BLaER1 treated with 17β-estradiol and CSF1 and Interleukin-3, amounts not matched to agents 10 nM and 100 nM (cell line): Measurements from ENCODE around the gene ESRRG.
A peak's percentile ranks its signal among the peaks of the same experiment; 100 is the strongest.

Experiments used
- H3K27ac ChIP-seq, 11 experiments: shearing (Covaris generic); formaldehyde crosslinking; 2 replicates each; pipeline ENCODE4 v1.8.1; 2022
- H3K27me3 ChIP-seq, 11 experiments: shearing (Covaris generic); formaldehyde crosslinking; 2 replicates each; pipeline ENCODE4 v1.8.1; 2022
- H3K36me3 ChIP-seq, 11 experiments: shearing (Covaris generic); formaldehyde crosslinking; 2 replicates each; pipeline ENCODE4 v1.8.1; 2022
- H3K4me1 ChIP-seq, 10 experiments: shearing (Covaris generic); formaldehyde crosslinking; 2 replicates each; pipeline ENCODE4 v1.8.1; 2022
- H3K4me2 ChIP-seq, 11 experiments: shearing (Covaris generic); formaldehyde crosslinking; 2 replicates each; pipeline ENCODE4 v1.8.1; 2022
- H3K4me3 ChIP-seq, 10 experiments: shearing (Covaris generic); formaldehyde crosslinking; 2 replicates each; pipeline ENCODE4 v1.8.1; 2022
- H3K9ac ChIP-seq, 11 experiments: shearing (Covaris generic); formaldehyde crosslinking; 2 replicates each; pipeline ENCODE4 v1.8.1; 2022
- H3K9me3 ChIP-seq, 11 experiments: shearing (Covaris generic); formaldehyde crosslinking; replicated peaks in 1 of 11; 2 replicates each; pipeline ENCODE4 v1.8.1; 2022
- H4K20me1 ChIP-seq, 11 experiments: shearing (Covaris generic); formaldehyde crosslinking; 2 replicates each; pipeline ENCODE4 v1.8.1; 2022
- Cebpa-rat ChIP-seq, 11 experiments: shearing (Covaris generic); IDR thresholded peaks; 2 replicates each; pipeline ENCODE4 v1.8.1; 2022

ESRRG gene

DNA sequence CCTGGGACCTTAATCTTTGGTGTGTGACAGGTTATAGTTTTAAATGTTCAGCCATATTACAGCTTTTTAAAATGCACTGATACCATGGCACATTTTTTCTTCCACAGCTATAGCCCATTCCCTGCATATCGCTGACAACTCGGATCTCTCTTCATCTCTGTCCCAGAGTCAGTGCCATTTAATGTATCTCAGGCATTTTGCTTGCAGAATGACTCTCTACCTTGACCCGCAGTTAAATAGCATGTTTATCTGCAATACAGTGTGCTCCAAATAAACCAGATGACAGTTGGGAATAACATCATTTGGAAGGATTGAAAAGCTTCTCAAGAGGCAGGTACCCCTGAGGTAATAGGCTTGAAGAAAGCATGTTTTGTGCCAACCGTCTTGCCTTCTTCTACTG lies 200.2 kb downstream of the ESRRG start:
- H3K4me3 ChIP-seq: no peak overlapping the region
- H3K36me3 ChIP-seq: no peaks in the 10 kb centered on the region
- H3K9ac ChIP-seq: no peak overlapping the region
- peaks cover 0 to 8% (median 2%) of the 10 kb centered on the region in 10 experiments; a peak in 4 of 20 replicates for H3K4me1 ChIP-seq
- TF ChIP-seq Cebpa-rat (IDR thresholded peaks at IDR 0.05): no peak
- no peaks in the 10 kb centered on the region for H3K27me3 ChIP-seq
- H3K27ac ChIP-seq: no peak overlapping the region
- H4K20me1 ChIP-seq: no peaks in the 10 kb centered on the region
- no peaks in the 10 kb centered on the region for H3K9me3 ChIP-seq
- peak overlapping the region in 3 of 11 experiments; percentile 13 to 23 (median 18); a peak in 4 of 22 replicates for H3K4me2 ChIP-seq

DNA sequence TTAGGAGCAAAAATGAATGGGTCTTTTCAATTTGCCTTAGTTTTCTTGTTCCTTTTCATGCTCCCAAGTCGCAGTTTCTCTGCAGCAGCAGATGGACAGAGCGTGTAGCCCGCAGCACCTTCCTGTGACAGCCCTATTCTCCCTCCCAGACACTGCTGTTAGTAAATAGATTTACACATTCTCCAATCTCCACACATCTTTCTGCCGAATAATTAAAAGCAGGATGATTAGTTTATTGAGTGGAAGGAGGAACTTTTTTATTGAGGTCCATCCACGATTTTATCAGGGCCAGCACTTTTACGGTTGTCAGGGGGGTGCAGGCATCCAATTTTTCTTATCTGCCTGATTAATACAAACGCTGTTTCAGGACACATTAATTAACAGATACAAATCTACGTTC lies 201.8 kb downstream of the ESRRG start:
- Histone ChIP-seq H3K4me3 (no peak overlapping the region), H3K27me3 (no peaks in the 10 kb centered on the region), H3K27ac (no peak overlapping the region), H3K4me1 (peaks cover 0 to 8% (median 2%) of the 10 kb centered on the region in 10 experiments; a peak in 4 of 20 replicates), H3K36me3 (no peaks in the 10 kb centered on the region), H4K20me1 (no peaks in the 10 kb centered on the region), H3K9ac (no peak overlapping the region), H3K9me3 (no peaks in the 10 kb centered on the region), H3K4me2 (no peak overlapping the region)
- no peak for TF ChIP-seq Cebpa-rat (IDR thresholded peaks at IDR 0.05)

DNA sequence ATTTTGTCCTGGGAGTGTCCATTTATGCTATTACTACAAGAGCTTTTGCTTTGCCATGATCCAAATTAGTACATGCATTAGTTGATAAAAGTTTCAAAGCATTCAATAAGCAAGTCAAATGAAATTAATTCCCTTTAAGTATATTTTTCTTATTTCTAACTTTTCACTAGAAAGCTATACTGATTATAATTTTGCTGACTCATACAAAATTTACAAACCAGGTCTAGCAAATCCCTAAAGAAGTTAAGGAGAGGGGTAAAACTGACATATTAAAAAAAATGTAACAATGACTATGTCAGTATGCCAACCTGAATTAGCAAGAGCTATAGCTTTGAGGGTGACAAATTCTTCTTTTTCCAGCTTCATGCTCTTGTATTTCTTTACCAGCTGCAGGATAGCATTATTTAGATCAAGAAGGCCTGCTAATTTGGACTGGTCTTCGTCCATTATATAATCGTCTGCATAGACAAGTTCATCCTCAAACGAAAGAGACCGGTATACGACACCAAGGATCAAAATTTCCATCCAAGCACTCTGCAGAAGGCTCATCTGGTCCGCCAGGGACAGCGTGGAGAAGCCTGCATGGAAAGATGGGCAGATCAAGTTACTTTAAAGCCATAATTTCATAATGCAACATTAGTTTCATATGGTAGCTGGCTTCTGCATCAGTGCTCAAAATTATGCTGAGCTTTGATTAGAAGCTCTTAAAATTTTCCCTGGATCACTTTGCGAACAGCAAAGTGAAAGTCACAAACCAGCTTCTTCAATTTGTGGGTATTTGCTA lies 204.2 kb downstream of the ESRRG start:
- Histone ChIP-seq H3K4me2 (no peak overlapping the region), H4K20me1 (no peaks in the 10 kb centered on the region), H3K9ac (no peak overlapping the region), H3K27ac (no peak overlapping the region), H3K36me3 (no peaks in the 10 kb centered on the region), H3K9me3 (no peaks in the 10 kb centered on the region), H3K4me3 (no peak overlapping the region), H3K4me1 (peaks cover 0 to 8% (median 2%) of the 10 kb centered on the region in 10 experiments; a peak in 4 of 20 replicates), H3K27me3 (no peaks in the 10 kb centered on the region)
- no peak for TF ChIP-seq Cebpa-rat (IDR thresholded peaks at IDR 0.05)

DNA sequence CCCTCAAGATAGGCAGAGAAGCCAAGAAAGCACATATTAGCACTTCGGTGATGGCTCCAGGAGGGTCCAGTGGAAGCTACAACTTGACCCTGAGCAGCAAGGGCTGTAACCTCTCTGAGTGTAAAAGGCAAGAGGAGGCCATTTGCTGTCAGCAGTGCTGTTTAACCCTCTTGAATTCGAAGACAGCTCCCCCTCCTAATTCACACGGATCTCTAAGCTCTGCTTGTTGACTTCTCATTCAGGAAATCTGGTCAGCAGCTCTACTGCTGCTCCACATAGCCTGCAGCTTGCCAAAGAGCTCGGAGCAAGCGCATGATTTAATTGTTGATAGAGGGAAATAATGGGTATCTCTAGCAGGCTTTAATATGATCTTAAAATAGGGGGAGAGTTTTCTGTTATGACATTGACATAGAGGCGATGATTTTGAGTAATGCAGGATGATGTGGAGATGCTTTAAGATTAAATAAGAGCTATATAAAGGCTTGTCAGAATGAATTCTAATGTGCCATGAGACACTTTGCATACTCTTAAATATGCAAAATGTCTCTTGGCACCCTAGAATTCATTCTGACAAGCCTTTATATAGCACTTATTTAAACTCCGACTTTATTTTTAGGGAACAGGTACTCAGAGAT lies 220.6 kb downstream of the ESRRG start:
- Histone ChIP-seq H3K9ac (no peak overlapping the region), H4K20me1 (no peaks in the 10 kb centered on the region), H3K4me2 (no peak overlapping the region), H3K36me3 (no peaks in the 10 kb centered on the region), H3K27ac (no peak overlapping the region), H3K9me3 (no peaks in the 10 kb centered on the region), H3K4me1 (no peaks in the 10 kb centered on the region), H3K27me3 (no peaks in the 10 kb centered on the region), H3K4me3 (no peak overlapping the region)
- no peak for TF ChIP-seq Cebpa-rat (IDR thresholded peaks at IDR 0.05)

DNA sequence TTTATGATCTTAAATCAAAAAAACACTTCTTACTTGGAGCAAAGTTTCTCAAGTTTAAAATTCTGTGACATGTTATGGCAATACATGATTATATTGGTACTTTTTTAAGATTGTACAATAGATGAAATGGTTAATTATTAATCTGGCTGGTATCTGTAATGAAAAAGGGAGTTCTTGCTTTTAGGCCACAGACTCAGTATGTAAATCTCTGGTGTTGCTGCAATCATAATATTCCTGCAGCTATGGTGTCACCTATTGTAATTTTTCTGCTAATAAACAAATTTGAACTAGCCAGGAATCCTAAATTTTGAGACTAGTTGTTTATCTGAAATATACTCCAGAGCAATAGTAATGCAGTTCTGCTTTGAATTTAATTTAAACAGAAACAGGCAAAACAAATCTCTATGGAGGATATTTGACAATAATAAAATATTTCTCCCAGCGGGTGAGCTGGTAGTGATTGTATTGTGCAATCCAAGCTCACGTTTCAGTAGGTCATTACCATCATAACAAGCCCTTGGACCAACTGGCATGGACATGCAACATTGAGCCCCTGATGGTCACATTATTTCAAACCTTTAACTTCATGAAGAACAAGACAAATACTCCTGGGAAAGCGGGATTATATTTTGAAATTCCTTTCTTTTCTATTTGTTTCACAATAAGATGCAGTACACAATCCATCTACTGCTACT lies 222.8 kb downstream of the ESRRG start:
- no peak overlapping the region for H3K9ac ChIP-seq
- H3K27ac ChIP-seq: no peak overlapping the region
- no peak overlapping the region for H3K4me2 ChIP-seq
- peak in 2 of 11 experiments; percentile 42 to 71; a peak in 2 of 22 replicates for TF ChIP-seq Cebpa-rat (IDR thresholded peaks at IDR 0.05)
- H4K20me1 ChIP-seq: no peaks in the 10 kb centered on the region
- H3K4me3 ChIP-seq: no peak overlapping the region
- H3K36me3 ChIP-seq: no peaks in the 10 kb centered on the region
- no peaks in the 10 kb centered on the region for H3K4me1 ChIP-seq
- H3K9me3 ChIP-seq: no peaks in the 10 kb centered on the region
- H3K27me3 ChIP-seq: no peaks in the 10 kb centered on the region

DNA sequence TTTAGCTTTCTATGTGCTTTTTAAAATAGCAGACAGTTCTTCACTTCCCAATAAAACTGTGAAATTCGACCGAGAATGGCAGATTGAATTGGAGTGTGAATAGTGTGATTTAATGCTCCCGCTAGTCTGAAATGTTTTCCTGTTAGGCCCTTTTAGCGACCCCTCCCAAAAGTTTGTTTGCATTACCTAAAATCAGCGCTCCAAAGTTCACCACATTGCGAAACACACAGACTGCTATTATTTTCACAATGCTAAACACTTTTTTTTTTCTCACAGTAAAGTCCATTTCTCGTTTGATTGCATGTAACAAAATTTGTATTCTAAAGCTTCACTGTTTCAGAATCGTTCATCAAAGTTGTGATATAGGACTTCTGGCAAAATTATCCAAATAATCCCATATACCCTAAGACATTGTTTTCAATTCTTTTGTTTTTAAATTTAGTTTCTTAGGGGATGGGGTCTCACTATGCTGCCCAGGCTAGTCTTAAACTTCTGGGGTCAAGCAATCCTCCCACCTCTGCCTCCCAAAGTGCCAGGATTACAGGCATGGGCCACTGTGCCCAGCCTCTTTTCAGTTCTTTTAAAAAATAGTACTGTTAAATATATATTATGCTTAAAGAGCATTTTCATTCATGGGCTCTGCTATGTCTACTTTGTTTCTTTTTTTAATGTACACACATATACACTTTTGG lies 223.5 kb downstream of the ESRRG start:
- Histone ChIP-seq H3K36me3 (no peaks in the 10 kb centered on the region), H3K9me3 (no peaks in the 10 kb centered on the region), H3K4me1 (no peaks in the 10 kb centered on the region), H3K27ac (no peak overlapping the region), H3K4me2 (no peak overlapping the region), H3K27me3 (no peaks in the 10 kb centered on the region), H4K20me1 (no peaks in the 10 kb centered on the region), H3K9ac (no peak overlapping the region), H3K4me3 (no peak overlapping the region)
- peak in 1 of 11 experiments; percentile 10; a peak in 1 of 22 replicates for TF ChIP-seq Cebpa-rat (IDR thresholded peaks at IDR 0.05)

DNA sequence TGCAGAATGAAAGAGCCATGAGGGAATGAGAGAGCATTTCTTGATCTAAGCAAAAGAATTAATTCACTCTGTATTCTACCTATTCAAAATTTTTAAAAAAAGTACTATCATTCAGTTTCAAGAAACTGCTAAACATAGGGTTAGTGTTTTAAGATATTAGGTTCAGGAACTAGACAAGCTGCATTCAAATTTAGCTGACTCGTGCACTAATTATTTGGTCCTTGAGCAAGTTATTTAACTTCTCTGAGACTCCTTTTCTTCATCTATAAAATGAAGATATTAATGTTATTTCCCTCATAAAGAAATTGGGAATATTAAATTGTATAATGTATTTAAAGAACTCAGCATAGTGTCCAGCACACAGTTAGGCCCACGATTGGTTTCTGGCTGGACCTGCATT lies 225.0 kb downstream of the ESRRG start:
- no peaks in the 10 kb centered on the region for H4K20me1 ChIP-seq
- no peak for TF ChIP-seq Cebpa-rat (IDR thresholded peaks at IDR 0.05)

DNA sequence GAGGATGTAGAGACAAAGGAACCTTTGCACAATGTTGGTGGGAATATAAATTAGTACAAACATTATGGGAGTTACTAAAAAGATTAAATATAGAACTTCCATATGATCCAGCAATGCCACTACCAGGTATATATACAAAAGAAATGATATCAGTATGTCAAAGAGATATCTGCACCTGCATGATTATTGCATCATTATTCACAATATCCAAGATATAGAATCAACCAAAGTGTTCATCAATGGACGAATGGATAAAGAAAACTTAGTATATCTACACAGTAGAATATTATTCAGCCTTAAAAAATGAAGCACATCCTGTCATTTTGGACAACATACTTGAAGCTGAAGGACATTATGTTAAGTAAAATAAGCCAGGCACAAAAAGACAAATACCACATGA lies 238.2 kb downstream of the ESRRG start:
- Histone ChIP-seq H3K9me3 (no peaks in the 10 kb centered on the region), H3K4me3 (no peak overlapping the region), H4K20me1 (no peaks in the 10 kb centered on the region), H3K4me2 (no peak overlapping the region), H3K27me3 (no peaks in the 10 kb centered on the region), H3K27ac (no peak overlapping the region), H3K9ac (no peak overlapping the region), H3K4me1 (no peaks in the 10 kb centered on the region), H3K36me3 (no peaks in the 10 kb centered on the region)
- TF ChIP-seq Cebpa-rat (IDR thresholded peaks at IDR 0.05): no peak

More for the DNA sequence above, 225.0 kb downstream of the ESRRG start:
- Histone ChIP-seq H3K4me2 (no peak overlapping the region), H3K9me3 (no peaks in the 10 kb centered on the region), H3K4me3 (no peak overlapping the region), H3K9ac (no peak overlapping the region), H3K27ac (no peak overlapping the region), H3K27me3 (no peaks in the 10 kb centered on the region), H3K36me3 (no peaks in the 10 kb centered on the region), H3K4me1 (no peaks in the 10 kb centered on the region)
